HPDE6-E6E7 (cell line): Measurements from ENCODE around the gene CPNE4.

Source experiments
- DNase-seq: peaks from one replicate; pipeline ENCODE4 v3.0.0; 2011; ENCODE audit warnings: missing footprints; ENCODE audit errors: extremely low spot score

Gene CPNE4

DNA sequence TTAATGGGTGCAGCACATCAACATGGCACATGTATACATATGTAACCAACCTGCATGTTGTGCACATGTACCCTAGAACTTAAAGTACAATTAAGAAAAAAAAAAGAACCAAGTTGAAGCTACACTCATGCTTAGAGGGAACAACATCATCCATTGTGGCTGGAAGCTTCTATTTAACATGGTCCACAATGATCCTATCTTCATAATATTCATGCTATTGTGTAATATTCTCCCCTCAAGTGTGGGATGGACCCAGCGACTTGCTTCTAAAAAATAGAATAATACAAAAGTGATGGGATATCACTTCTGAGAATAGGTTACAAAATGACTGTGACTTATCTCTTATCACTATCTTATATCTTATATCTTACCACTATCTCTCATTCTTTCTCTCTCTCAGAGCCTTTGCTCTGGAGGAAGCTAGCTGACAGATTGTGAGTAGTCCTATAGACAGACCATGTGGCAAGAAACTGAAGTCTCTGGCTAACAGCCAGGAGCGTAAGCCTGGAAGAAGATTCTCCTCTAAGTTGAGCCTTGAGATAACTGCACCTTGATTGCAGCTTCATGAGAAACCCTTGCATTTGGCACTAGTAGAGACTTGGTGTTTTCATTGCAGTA is 333.6 kb downstream of the CPNE4 start:
- DNase-seq = no peak

DNA sequence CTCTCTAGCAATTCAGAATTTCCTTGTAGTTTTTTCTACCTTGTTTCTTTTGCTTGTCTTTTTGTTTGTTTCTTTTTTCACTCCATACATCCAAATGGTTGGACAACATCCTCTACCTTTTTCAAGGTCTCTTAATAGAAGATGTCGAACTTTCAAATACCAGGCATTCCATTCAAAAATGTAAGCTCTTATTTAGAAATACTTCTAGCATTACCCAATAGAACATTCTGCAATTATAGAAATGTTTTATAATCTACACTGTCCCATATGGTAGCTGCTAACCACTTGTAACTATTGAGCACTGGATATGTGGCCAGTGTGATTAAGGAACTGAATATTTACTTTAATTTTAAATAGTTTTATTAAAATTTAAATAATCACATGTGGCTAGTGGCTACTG is 335.8 kb downstream of the CPNE4 start:
- no peak for DNase-seq

DNA sequence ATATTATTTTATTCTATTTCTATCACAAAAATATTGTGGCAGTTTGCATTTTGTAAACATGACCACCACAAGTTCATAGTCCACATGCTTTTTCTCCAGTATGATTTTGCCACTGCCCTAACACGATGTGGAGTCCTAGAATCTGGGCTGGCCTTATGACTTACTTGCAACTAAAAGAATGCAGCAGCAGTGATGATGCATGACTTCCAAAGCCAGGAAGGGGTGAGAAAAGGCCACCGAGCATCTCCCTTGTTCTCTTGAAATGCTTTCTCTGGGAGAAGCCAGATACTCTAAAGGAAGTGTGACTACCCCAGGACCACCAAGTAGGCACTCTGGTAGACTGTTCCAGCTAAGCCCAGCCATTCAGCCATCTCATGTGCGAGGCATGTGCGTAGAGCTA is 340.4 kb downstream of the CPNE4 start:
- no peak for DNase-seq

DNA sequence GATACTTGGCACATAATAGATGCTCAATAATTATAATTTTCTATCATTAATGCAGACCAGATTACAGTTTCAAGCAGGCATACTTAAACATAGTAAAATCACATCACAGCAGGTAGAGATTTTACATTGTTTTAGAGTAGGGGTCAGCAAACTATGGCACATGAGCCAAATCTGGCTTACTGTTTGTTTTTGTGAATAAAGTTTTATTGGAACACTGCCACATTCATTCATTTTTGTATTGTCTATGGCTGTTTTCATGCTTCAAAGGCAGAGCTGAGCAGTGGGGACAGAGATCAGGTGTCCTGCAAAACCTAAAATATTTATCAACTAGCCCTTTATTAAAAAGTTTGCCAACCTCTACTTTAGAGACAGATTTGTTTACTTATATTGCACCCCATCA is 342.5 kb downstream of the CPNE4 start:
- DNase-seq = no peak

DNA sequence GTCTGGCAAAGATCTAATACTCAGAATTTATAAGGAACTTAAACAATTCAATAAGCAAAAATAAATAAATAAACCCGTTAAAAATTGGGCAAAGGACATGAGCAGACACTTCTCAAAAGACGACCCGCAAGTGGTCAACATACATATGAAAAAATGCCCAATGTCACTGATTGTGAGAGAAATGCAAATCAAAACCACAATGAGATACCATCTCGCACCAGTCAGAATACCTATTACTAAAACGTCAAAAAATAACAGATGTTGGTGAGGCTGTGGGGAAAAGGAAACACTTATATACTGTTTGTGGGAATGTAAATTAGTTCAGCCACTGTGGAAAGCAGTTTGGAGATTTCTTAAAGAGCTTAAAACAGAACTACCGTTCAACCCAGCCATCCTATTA is 344.0 kb downstream of the CPNE4 start:
- DNase-seq = no peak

DNA sequence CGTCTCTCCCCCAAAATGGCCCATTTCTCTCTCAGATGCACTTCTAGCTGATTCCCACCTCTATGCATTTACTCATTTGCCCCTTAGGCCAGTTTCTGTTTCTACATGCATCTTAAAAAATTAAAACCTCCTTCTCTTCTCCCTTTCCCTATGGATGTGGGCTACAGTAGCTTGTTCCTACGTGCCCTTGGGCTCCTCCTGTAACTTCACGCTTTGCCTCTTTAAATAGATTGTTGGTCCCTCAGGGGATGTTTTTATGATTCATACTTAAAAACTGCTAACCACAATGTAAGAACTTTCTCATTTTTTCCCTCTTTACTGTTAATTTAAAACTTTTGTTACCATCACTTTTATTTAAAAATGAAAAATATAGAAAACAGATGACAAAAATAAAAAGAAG is 346.4 kb downstream of the CPNE4 start:
- DNase-seq = peak; percentile 31

DNA sequence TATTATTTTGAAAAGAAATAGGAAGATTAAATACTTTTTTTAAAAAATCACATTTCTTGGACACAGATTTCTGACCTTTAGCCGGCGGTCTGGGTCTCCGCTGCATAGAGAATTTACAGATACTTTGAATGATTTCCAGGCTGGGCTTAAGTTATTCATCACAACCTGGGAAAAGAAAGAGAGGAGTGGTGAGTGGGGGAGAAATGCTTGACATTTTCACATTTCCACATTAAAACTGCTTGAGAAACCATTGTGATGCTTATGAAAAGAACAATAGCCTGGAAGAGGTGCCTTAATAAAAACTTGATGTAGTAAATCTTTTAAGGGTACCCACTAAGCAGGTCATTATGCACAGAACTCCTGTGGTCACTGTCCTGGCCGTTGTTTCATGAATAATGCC is 365.2 kb downstream of the CPNE4 start:
- DNase-seq = no peak

DNA sequence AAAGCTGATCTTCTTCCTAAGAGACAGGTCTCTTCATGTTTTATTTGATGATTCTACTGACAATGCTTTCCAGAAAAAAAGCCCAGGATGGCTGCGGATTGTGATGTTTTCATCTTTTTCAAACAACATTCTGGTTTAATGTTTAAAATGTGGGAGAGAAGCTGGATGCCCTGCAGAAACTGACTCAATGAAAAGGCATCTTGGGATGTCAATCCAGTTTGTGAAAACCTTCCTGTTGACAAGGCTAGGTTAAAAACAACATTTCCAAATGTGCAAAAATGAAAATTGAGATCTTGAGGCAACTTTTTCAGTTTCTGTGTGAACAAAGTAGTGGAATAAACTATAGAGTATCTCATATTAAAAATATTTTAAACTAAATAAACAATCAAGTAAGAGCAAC is 376.0 kb downstream of the CPNE4 start:
- DNase-seq = no peak

DNA sequence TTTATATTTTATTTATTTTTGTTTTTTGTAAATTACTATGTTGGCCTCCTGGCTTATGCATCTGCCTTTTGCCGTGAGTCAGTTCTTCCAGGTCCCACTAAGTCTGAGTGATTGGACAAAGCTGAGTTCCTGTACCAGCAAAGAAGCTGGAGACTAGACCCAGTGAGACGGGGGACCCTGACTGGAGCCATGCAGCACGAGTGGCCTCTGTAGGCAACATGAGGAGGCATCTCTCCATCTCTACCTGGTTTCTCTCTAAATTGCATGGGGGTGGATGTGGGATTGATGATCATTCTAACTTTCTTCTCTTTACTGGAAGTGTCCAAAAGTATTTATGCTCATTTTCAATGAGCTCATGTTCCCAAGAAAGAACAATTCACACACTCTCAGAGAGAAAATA is 376.7 kb downstream of the CPNE4 start:
- DNase-seq = no peak

DNA sequence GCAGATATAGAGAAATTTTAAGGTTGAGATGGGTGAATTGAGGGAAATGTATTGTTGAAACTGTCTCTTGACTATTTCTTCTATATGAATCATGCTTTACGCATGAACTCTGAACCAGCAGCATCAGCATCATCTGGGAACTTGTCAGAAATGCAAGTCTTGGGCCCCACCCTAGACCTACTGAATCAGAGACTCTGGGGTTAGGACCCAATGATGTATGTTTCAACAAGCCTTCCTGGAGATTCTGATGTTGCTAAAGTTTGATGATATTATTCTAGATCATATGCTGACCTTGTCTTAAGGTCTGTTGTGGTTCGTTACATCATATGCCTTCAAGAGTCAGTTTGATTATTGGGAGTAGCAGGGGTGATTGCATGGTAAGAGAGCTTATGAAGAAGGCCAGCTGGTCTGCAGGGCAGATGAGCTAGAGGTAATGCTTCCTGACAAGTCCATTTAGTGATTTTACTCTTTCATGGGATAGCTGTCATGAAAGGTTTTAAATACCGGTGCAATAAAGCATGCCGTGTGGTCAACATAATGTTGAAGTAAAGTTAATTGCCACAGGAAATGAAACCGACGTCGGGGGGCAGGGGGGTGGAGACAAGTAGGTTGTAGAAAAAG is 379.6 kb downstream of the CPNE4 start:
- DNase-seq = no peak

DNA sequence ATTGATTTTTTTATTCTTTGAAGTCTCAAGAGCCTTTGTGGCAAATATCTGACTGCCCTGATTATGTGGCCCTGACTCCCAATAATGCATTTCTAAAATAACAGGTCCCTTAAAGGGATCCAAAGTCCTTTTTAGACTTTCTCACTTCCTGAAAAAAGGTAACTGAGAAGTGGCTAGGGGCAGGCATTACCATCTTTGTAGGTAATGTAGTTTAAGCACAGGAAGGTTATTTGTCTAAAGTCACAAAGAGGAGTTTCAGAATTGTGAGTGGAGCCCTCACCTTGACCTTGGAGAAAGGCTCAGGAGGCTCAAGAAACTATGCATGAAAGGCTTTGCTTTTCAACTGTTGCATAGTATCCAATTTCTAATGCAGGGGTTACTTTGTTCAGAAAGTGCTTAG is 389.2 kb downstream of the CPNE4 start:
- DNase-seq = no peak

DNA sequence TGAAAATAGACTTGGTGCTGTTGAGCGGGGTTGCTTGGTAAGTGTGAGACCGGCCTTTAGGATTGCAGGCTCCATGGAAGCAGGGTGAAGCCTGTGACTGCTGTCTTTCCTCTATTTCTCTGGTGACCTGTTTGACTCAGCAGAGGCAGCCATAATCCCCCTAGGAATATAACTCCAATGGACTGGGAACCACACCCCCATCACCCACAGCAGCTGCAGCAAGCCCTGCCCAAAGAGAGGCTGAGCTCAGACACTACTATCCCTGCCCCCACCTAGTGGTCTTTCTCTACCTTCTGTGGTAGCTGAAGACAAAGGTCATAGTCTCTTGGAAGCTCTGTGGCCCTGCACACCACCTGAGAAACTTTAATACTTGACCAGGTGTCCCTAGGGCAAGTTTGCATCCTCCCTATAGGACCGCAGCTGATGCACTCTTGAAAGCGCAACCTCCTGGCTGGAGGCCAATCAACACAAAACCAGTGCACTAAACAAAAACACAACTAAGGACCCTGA is 398.5 kb downstream of the CPNE4 start:
- no peak for DNase-seq

DNA sequence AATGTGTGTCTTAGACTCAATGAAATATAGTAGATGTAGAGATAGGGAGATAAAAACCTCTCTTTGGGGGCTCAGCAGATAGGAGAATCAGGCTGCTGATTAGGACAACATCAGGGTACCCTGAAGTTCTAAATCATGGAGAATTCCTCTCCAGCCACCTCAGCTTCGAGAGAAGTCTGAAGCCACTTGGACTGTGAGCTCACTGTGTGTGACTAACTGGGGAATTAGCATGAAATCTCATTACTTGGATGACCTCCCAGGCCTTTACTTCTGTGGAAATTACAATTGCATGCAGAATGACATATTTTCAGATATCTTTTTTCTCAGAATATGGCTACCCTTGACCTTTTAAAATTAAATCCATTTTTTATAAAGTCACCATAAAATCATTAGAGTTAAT is 404.0 kb downstream of the CPNE4 start:
- no peak for DNase-seq

DNA sequence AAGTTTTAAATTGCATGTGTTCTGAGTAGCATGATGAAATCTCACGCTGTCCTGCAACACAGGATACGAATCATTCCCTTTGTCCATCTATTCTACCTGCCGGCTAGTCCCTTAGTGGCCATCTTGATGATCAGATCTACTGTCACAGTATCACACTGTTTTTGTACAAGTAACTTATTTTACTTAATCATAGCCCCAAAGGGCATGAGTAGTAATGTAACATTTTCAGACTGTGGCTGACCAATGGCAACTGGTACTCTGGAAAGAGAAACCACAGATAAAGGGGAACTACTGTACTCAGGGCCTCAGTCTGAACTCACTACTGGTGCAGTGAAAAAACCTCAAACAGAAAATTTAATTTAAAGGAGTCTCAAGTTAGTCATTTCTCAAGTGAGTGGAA is 404.7 kb downstream of the CPNE4 start:
- no peak for DNase-seq

DNA sequence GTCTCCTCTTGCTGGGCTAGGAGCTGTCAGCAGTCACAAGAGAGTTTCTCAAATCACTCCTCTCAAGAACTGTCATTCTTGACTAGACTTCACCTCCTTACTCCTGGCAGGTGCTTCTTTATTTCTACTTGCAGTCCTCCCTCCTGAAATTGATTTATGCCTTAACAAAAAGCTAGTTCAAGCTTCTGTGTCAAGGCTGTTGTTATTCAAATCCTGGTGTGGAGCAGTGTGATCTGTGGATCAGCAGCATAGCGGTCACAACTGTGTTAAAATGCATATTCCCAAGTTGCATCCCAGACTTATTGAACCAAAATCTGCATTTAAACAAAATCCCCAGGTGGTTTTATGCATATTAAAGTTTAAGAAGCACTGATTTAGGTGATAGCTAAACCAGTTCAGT is 411.4 kb downstream of the CPNE4 start:
- DNase-seq = no peak

DNA sequence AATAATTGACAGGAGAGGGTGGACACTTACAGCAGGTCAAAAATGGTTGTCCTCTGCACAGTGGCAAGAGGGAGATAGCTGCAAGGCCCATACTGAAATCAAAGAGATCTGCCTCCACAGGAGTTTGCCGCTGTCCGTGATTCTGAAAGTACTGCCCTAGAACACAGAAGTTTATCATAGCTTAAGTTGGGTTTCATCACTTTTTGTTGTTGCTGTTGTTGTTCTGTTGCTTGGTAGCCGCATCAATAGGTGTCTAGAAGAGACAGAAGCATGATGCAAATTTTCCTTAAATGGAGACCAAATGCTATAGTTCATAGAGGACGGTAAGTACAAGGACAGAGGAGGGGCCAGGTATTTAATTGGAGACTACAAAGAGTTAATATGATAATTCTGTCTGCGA is 412.1 kb downstream of the CPNE4 start:
- no peak for DNase-seq

DNA sequence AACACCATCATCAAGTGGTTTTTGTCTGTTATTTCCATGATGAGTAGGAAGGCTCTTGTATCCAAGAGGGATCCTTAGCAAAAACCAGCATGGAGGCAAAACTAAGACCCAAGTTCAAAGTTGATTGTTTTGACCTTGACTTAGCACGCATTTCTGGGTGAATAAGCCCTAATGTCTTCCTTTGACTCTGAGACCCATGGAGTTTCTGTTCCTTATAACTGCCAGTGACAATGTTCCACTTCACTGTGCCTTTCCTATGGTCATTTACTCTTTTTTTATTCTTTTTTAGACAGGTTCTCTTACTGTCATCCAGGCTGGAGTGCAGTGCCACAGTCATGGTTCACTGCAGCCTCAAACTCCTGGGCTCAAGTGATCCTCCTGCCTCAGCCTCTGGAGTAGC is 413.8 kb downstream of the CPNE4 start:
- no peak for DNase-seq

DNA sequence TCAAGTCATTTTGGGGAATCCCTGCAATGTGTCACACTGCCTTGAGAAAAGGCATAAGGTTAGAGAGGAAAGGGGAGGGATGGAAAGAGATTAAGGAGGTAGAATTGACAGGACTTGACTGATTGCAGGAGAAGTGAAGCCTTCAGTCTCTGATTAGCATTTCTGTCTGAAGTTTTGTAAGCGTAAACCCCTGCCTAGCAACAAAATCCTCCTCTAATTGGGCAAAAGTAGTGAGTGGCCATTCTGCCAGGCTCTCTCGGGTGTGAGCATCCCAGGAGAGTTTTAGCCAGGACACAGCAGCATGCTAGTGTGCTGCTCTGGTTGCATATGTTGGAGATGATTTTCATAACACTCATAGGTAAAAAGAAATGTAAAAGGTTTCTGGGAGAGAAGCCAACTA is 415.0 kb downstream of the CPNE4 start:
- DNase-seq = no peak

DNA sequence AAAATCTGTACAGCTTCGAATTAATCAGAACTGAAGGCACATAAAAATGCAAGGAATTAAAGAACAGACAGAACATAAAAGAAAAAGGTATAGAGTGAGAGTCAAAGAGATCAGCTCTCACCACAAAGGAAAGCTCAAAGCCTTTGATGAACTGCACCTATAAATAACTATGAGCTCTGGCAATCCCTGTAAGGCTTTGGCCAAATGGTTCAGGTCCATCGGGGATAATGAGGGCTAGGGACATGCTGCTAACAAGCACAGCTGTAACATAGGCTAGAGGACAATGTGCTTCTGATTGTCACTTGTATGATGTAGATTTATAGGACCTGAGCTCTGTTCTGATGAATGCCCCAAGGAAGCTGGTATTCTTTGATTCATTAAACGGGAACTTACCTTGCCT is 418.1 kb downstream of the CPNE4 start:
- no peak for DNase-seq

DNA sequence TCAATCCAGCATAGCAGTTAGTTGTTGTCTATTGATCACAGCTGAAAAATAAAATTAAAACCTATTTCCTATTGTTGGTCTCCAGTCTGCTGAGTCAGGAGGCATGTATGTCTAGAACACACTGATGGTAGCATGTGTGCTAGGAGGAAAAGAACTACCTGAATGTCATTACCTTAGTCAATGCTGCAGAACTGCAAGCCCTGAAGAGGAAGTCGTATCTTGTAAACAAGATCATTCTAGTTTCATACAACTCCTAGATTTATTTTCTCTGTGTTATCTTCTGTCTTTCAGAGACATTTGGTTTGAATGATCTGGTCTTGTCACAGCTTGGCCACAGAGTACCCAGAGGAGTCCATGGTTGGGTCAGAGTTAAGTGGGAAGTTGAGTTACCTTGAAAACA is 422.1 kb downstream of the CPNE4 start:
- no peak for DNase-seq

DNA sequence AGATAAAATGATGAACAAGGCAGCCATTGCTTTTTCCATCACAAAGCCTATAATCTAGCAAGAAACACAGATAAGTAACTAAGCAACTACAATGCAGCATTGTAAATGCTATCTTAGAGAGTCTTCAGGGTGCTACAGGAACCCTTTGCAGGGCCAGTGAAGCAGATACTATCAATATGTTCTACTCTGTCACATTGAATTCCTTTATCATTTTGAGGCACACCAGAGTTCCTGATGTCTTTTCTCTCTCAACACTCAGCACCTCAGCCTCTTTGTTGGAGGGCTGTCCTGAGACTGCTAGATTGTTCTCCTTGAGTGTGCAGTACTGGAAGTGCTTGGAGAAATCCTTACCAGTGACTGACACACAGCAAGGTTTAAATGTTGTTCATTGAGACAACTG is 424.6 kb downstream of the CPNE4 start:
- DNase-seq = no peak

DNA sequence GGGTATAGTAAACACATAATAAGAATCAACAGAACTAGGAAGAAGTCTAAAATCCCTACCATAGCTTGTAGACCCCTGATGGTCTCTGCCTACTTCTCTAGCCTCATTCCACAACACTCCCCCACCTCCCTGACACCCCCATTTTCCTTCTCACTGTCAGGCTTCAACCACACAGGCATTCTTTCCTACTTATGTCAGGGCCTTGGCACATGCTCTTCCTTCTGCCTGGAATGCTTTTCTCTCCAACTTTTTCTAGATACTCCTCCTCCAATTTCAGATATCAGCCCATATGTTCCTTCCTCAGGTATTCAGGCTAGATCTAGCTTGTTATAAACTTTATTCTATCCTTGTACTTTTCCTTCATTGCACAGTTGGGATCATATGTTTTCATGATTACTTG is 426.1 kb downstream of the CPNE4 start:
- no peak for DNase-seq

DNA sequence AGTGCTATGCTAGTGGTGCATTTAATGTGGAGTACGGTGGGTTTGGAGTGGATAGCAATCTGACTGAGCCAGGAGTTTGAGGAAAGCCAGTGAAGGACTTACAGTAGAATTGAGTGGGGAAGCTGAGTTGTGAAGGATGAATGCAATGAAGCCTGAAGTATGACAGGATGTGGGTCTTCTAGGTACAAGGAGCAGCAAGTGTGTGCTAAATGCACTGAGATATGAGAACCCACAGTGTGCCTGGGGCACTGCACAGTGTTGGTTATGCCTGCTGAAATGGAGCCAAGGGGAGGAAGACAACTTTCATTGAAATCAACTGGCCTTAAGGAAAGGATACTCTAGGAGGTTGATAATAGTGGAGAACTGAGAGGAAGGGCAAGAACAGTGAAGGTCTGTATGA is 426.5 kb downstream of the CPNE4 start:
- no peak for DNase-seq

DNA sequence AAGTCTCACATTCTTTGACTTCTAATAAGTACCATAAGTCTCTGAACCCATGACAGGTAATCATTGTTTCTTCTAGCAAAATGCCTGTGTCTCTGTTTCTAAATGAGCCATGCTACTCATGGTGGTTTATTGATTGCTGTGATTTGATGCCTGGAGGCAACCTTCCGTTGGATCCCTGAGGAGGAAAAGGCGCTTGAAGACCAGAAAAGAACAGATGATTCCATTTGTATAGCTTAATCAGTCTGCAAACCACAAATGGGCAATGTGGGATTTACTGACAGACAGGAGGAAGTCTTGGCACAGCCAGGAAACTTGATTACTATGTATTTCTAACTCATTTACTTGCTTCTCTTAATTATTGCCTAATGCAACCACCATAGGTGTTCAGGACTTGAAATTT is 428.9 kb downstream of the CPNE4 start:
- no peak for DNase-seq
